ENCODE measurements around the gene PPP1R1A.

DNA sequence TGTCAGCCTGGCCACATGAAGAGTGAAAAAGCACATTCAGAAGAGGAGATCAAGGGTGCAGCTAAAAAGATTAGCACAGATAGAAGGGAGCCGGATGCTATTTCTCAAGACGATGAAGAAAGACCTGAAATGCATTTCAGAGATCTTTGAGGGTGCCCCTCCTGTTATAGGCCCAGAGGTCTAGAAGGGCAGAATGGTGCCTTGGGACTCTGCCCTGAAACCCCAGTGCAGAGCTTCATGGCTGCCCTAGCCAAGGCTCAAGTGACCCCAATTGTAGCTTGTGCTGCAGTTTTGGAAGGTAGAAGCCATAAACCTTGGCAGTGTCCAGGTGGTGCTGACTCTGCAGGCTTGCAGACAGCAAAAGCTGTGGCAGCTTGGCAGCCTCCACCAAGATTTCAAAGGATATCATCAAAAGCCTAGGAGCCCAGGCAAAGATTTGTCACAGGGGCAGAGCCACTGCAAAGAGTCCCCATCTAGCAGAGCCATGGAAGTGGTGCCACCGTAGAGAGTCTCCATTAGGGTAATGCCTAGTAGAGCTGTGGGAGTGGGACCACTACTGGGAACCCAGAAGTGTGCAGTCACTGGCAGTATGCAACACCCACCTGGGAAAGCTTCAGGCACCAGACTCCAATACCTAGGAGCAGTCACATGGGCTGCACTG is 39.9 kb upstream of the PPP1R1A start:
- TF ChIP-seq POLR2A (IDR thresholded peaks at IDR 0.05; ENCODE audit: low read depth, low read length), result no peak
- TF ChIP-seq POLR2AphosphoS5 (IDR thresholded peaks at IDR 0.05; ENCODE audit: low read depth, low read length), result no peak
- no peak for TF ChIP-seq PAX5 (IDR thresholded peaks at IDR 0.05; ENCODE audit: insufficient read depth, low read length, severe bottlenecking)
